EL (cell line): ENCODE measurements around the gene ADGRB3.
"Not testable (repeated sequence)": the region's sequence is repeated elsewhere in the genome, so short reads cannot be mapped to it uniquely, and the experiment has no call there.

Experiments
- DNase-seq: peaks from one replicate; pipeline ENCODE4 v3.0.0-alpha.2; 2016

Gene ADGRB3

DNA sequence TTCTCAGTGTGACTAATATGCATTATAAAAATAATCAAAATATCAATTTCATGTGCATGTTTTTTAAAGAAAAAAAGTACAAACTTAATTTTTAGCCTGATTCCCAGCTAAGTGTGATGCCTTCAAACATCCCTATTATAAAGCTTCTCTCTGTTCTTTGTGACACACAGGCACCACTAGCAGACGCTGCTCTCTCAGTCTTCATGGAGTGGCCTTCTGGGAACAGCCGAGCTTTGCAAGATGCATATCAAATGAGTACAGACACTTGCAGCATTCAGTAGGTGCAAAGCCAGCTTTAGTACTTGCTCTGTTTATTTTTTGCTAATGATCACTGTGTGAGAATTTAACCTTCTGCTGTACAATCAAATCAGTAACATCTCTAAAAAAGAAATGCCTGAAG is 340.0 kb downstream of the ADGRB3 start:
- peak; percentile 6 for DNase-seq

- no peak for DNase-seq
Measured at GRCh38 chr6:68975816-68976215, 340.7 kb downstream of the ADGRB3 start.

DNA sequence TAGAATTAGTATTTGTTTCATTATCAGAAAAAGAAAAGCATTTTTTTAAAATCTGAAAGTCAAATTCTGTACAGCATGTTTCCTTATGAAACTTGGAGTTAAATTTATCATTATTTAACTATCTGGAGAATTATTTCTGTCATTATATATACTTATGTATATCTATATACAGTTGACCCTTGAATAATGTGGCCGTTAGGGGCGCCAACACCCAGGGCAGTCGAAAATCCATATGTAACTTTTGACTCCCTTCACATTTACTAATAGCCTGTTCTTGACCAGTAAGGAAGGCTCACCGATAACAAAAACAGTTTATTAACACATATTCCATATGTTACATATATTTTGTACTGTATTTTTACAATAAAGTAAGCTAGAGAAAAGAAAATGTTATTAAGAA is 341.2 kb downstream of the ADGRB3 start:
- no peak for DNase-seq

- no peak for DNase-seq
Measured at GRCh38 chr6:68978411-68978810, 343.3 kb downstream of the ADGRB3 start.

DNA sequence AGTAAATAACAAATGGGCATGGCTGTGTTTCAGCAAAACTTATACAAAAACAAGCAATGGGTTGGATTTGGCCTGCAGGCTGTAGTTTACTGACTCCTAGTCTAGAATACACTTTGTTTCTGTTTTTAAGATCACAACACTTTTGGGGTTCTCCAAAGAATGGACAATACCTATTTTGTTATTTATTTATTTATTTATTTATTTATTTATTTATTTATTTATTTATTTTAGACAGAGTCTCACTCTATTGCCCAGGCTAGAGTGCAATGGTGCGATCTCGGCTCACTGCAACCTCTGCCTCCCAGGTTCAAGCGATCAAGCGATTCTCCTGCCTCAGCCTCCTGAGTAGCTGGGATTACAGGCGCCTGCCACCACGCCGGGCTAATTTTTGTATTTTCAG is 346.6 kb downstream of the ADGRB3 start:
- not testable (repeated sequence) for DNase-seq

DNA sequence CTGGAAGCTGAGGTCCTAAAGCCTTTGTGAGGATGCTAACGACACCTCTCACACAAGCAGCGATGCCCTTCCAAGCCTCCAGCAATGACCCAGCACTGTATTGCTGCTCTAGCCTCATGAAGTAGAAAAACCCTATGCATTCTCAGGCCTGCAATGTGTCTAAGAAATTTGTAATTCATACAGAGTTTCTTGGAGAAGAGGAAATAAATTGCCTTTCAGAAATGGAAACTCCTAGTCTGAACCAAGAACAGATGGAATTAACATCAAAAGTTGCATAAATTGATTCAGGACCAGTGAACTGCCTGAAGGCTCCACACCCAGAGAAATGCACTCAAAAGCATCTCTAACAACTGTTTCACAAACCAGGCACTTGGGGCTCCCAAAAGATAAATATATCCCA is 353.6 kb downstream of the ADGRB3 start:
- no peak for DNase-seq

DNA sequence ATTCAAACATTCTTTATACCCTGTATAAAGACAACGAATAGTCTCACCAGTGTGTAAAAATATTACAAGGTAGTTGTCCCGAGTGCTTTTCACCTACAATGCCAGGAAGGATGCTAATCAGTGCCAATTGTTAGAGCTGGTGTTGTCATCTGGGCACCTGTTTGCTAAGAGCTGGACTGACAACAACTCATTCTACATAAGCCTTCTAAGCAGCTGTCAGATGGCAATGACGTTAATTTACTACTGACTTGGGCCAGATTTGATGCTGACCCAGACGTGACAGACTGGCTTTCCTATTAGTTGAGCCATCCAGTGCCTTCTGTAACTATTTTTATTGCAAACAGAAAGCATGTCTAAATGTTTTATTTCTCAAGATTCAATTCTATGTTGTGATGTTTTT is 355.2 kb downstream of the ADGRB3 start:
- DNase-seq, result no peak

DNA sequence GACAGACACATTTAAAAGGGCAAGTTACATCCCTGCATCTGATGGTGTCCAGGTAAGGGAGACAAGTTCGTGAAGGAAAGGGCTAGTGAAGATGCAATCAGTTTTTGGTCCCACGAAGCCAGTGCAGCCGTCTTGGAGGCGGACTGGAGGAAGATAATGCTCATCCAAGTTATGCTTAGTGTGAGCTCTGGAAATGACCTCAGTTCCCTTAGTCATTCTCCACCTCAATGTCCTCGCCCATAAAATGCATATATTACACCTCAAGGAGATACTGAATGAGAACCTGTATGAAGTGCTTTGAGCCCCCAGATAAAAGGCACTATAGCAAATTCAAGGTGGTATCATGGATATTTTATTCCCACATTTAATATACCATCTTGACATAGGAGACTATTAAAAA is 358.8 kb downstream of the ADGRB3 start:
- no peak for DNase-seq

DNA sequence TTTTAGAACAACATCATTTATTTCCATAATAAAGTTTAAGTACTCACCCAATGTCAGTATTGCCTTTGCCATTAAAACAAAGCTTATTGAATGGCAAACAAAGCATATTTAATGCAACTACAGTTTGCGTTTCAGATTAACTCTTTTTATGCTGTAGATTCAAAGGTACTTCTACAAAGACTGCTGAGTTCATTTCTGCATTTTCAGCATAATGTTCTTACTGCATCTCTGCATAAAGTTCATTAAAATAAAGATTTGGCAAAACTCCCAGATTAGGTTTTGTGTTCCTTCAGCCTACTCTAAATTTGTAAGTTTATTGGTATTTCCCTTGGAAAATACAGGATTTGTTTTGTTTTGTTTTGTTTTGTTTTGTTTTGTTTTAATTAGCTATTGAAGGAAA is 359.4 kb downstream of the ADGRB3 start:
- no peak for DNase-seq

GRCh38 chr6:69005199-69005598 is 370.1 kb downstream of the ADGRB3 start:
- peak; percentile 6 for DNase-seq

DNA sequence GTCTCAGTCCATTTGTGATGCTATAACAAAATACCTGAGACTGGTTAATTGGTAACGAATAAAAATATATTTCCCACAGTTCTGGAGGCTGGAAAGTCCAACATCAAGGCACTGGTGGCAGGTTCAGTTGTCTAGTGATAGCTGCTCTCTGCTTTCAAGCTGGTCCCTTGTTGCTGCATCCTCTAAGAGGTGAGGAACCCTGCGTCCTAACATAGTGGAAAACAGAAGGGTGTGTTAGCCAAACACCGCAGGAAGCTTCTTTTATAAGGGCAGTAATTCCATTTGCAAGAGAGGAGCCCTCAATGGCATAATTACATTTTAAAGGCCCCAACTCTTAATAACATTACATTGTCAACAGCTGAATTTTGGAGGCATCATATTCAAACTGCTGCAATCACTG is 372.7 kb downstream of the ADGRB3 start:
- DNase-seq, result no peak

DNA sequence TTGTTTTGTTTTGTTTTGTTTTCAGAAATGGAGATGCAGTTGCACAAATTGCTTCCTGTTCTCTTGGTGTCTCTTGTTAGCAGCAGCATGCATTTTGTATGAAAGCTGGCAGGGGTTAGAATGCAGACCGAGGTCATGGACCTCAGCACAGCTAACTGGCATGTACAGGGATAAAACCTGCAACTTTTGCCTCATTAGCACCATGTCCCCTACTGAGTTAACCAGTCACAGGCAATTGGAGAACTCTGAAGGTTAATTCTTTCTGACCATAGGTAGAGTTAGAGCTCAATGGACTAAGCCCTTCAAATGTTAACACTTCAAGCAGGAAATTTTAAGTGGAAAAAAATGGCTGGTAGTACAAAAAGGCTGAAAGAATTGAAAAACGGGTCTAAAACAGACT is 377.1 kb downstream of the ADGRB3 start:
- DNase-seq, result no peak

- DNase-seq, result no peak
Measured at GRCh38 chr6:69012876-69013275, 377.8 kb downstream of the ADGRB3 start.

DNA sequence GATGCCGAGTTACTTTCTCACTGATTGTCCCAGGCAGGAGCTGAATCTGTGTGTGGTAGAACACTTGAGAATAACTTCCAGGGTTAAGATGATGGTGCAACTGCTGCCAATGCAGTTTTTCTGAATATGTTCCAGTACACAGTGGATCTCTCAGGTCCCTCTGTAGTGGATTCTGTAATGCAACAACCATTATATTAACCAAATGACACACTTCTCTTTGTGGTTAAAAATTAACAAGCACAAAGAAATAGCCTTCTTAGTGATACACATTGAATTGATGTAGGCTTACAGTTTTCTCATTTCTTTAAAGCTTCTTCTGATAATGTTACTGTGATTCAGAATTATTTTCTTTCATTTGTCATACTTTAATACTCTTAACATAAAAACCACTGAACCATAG is 383.8 kb downstream of the ADGRB3 start:
- DNase-seq, result no peak

DNA sequence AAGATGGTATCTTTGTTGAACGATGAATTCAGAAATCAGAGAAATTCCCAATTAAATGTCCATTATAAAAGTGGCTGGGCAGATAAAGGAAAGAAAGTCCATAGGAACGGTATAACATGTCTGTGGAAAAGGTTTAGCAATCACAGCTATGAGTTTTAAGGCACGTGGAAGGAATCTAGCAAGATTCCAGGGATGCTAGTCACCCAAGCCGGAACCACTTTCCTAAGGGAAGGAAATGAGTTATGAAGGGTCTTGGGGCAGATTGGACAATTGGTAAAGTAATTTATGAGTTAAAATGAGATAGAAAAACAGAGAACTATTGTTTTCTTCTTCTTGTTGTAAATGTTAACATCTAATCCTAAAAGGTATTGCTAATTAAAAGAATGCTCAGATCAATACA is 384.8 kb downstream of the ADGRB3 start:
- peak; percentile 72 for DNase-seq

DNA sequence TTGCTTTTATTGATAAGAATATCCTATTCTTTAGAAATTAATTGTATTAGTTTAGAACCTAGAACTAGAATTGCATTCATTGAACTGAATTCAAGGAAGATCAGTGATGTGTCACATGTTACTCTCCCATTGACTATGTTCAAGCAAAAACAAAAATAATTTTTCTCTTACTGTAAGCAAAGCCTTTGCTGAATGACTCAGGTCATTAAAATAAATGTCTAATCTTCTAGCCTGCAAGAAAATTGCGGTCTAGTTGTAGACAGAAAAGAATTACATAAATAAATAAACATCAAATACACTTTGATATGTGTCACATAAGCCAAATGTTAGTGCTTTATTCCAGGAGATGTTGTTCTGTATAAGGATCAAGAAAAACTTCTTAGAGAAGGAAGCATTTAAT is 387.9 kb downstream of the ADGRB3 start:
- peak; percentile 75 for DNase-seq

DNA sequence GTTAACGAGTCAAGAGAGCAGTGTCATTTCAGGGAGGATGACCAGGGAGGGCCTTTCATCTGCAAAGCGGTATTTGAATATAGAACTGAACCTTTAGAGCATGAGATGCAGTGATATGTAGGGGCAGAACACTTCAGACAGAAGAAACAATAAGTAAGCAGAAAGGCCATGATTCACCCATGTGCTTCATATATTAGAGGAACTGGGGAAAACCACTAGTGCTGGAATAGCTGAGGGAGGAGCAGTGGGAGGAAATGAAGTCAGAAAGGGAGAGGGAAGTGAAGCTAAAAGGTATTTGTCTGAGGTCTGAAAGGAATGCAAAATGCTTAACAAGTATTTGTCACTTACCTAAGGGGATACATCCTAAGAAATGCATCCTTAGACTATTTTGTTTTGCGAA is 391.2 kb downstream of the ADGRB3 start:
- DNase-seq, result peak; percentile 78

DNA sequence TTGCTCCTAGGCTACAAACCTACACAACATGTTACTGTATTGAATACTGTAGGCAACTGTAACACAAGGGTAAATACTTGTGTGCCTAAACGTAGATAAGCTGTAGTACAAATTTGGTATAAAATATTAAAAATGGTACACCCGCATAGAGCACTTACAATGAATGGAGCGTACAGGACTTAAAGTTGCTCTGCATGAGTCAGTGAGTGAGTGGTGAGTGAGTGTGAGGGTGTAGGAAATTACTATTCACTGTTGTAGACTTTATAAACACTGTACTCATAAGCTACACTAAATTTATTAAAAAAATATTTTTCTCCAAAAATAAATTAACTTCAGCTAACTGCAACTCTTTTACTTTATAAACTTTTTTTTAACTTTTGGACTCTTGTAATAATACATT is 391.6 kb downstream of the ADGRB3 start:
- peak; percentile 21 for DNase-seq

- peak; percentile 31 for DNase-seq
Measured at GRCh38 chr6:69027861-69028260, 392.8 kb downstream of the ADGRB3 start.

DNA sequence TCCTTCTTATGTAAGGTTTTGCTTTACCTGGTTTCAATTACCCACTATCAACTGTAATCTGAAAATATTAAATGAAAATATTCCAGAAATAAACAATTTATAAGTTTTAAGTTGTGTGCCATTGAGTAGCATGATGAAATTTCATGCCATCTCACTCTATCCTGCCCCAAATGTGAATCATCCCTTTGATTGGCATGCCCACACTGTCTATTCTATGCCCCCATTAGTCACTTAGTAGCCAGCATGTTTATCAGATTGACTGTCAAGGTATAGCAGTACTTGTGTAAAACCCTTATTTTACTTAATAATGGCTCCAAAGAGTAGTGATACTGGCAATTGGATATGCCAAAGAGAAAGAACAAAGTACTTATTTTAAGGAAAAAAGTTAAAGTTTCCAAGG is 403.8 kb downstream of the ADGRB3 start:
- peak; percentile 4 for DNase-seq

- no peak for DNase-seq
Measured at GRCh38 chr6:69042297-69042696, 407.2 kb downstream of the ADGRB3 start.

- peak; percentile 3 for DNase-seq
Measured at GRCh38 chr6:69044534-69044933, 409.5 kb downstream of the ADGRB3 start.

GRCh38 chr6:69059413-69059812 is 424.3 kb downstream of the ADGRB3 start:
- no peak for DNase-seq

DNA sequence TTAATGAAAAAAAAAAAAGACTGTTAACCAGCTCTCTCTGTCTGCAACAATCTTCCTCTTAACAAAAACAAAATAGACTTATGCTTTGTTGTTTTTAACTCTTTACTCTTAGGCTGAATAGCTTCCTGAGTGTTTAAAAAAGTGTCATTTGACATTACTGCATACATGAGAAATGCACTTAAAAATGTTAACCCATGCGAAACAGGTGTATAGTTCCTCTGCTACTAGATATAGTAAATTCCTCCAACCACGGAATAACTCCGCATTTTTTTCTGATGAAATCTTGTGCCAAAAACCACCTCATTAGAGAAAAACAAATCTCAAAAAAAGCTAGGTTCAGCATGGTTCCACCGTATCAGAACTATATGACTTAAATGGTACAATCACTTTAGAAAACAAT is 426.0 kb downstream of the ADGRB3 start:
- DNase-seq, result no peak

DNA sequence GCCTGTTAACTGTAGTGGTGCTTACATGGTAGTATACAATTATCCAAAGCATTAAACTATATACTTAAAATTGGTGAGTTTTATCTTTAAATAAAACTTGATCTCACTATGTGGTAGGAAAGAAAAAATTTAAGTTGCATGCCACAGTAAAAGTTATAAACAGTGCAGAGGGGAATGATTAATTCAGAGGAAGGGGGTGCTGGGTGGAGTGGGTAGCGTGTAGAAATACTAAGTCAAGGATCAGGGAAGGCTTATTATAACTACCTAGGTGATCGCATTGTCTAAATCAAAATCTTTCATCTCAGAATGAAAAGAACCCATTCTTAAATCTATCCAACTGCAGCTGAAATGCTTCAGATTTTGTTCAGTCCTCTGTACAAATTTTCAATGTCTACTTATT is 428.3 kb downstream of the ADGRB3 start:
- DNase-seq, result no peak

DNA sequence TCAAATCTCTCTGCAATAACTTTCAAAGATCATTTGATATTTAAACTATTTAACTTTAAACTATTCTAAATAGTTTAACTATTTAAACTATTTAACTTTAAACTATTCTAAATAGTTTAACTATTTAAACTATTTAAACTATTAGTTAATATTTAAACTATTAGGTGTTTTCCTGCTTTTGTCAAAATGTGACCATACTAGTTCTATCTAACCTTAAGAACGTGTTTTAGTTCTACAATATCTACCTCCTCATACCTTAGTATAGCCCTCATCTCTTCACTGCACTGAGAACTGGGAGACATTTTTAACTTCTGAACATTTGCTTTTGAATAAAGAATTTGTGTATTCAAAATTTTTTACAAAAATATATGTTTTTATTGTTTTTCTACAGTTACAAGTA is 429.1 kb downstream of the ADGRB3 start:
- no peak for DNase-seq
